CD14-positive monocyte (primary cell): ENCODE measurements around the gene MAST4. TPM values are rescaled to one million over a fixed set of nuclear protein-coding genes. Genes with fewer than 3 reads are reported as not detected.

Source experiments
- DNase-seq, 3 donors: peaks; one replicate each; pipeline ENCODE4 v3.0.0-alpha.2; 2011 to 2022
- H2AFZ ChIP-seq: 2 replicates; pipeline ENCODE4 v1.6.0; 2012; ENCODE audit warnings: mild to moderate bottlenecking, low read depth, low read length, inconsistent platforms; ENCODE audit not compliant: insufficient read depth, poor library complexity, severe bottlenecking
- H3K27ac ChIP-seq, 2 donors: 1 replicate in 1 of 2; 2 replicates in 1 of 2; pipeline ENCODE4 v1.5.1; 2012 to 2013; ENCODE audit warnings: low read length in 2 of 2, control low read depth in 1 of 2, inconsistent platforms in 1 of 2, low read depth in 1 of 2, mild to moderate bottlenecking in 1 of 2
- H3K27me3 ChIP-seq, 2 donors: one replicate each; pipeline versions ENCODE4 v1.6.0 to v1.6.1; 2011 to 2013; ENCODE audit warnings: low read length in 2 of 2; ENCODE audit not compliant: control insufficient read depth in 2 of 2, insufficient read depth in 2 of 2
- H3K36me3 ChIP-seq, 2 donors: replicated peaks in 1 of 2; 1 replicate in 1 of 2; 2 replicates in 1 of 2; pipeline versions ENCODE4 v1.5.1 to v1.6.1; 2012 to 2013; ENCODE audit warnings: low read length in 2 of 2, control low read depth in 1 of 2, inconsistent platforms in 1 of 2, mild to moderate bottlenecking in 1 of 2; ENCODE audit not compliant: insufficient read depth in 2 of 2, control insufficient read depth in 1 of 2
- H3K4me1 ChIP-seq, 2 donors: 1 replicate in 1 of 2; 2 replicates in 1 of 2; pipeline versions ENCODE4 v1.5.1 to v1.6.1; 2012 to 2013; ENCODE audit warnings: low read length in 2 of 2, control low read depth in 1 of 2, inconsistent platforms in 1 of 2, mild to moderate bottlenecking in 1 of 2, moderate library complexity in 1 of 2; ENCODE audit not compliant: insufficient read depth in 2 of 2, control insufficient read depth in 1 of 2
- H3K4me2 ChIP-seq: replicated peaks from 2 replicates; pipeline ENCODE3; 2012; ENCODE audit warnings: low read length, moderate library complexity, mild to moderate bottlenecking; ENCODE audit not compliant: poor library complexity, severe bottlenecking; ENCODE audit errors: extremely low read depth
- H3K4me3 ChIP-seq, 3 experiments: fragments of 200-600 bp in 1 of 3; sonication (generic) in 1 of 3; replicated peaks in 1 of 3; 1 replicate in 2 of 3; 2 replicates in 1 of 3; pipeline ENCODE4 v1.5.1; 2011 to 2013; ENCODE audit warnings: low read length in 3 of 3, mild to moderate bottlenecking in 3 of 3, control low read depth in 2 of 3, low read depth in 2 of 3, inconsistent platforms in 1 of 3, moderate library complexity in 1 of 3
- H3K79me2 ChIP-seq: 2 replicates; pipeline ENCODE4 v1.6.0; 2012; ENCODE audit warnings: mild to moderate bottlenecking, control low read depth, inconsistent platforms, low read length, moderate library complexity; ENCODE audit not compliant: insufficient read depth
- H3K9ac ChIP-seq: 2 replicates; pipeline ENCODE4 v1.6.0; 2017; ENCODE audit warnings: low read length, mild to moderate bottlenecking; ENCODE audit not compliant: insufficient read depth, poor library complexity, severe bottlenecking
- H3K9me3 ChIP-seq, 2 donors: replicated peaks in 1 of 2; 1 replicate in 1 of 2; 2 replicates in 1 of 2; pipeline versions ENCODE4 v1.5.1 to v1.6.1; 2012 to 2013; ENCODE audit warnings: low read length in 2 of 2, control low read depth in 1 of 2; ENCODE audit not compliant: control insufficient read depth in 1 of 2, insufficient read depth in 1 of 2
- H4K20me1 ChIP-seq: 2 replicates; pipeline ENCODE4 v1.6.0; 2012; ENCODE audit warnings: mild to moderate bottlenecking, low read length, control low read depth, moderate library complexity; ENCODE audit not compliant: insufficient read depth
- H3K27ac Mint-ChIP-seq, 7 donors: one replicate each; pipeline ENCODE4 v1.8.0; 2020; ENCODE audit warnings: mild to moderate bottlenecking in 7 of 7, mixed read lengths in 7 of 7, moderate library complexity in 6 of 7, inconsistent platforms in 2 of 7
- H3K27me3 Mint-ChIP-seq, 3 donors: one replicate each; pipeline ENCODE4 v1.8.0; 2021 to 2022; ENCODE audit warnings: low read depth in 3 of 3, mild to moderate bottlenecking in 3 of 3, mixed read lengths in 3 of 3, moderate library complexity in 3 of 3, inconsistent platforms in 1 of 3
- H3K36me3 Mint-ChIP-seq, 2 donors: one replicate each; pipeline ENCODE4 v1.8.0; 2020; ENCODE audit warnings: mixed read lengths in 2 of 2, inconsistent platforms in 1 of 2, mild to moderate bottlenecking in 1 of 2
- H3K4me1 Mint-ChIP-seq: one replicate; pipeline ENCODE4 v1.8.0; 2020; ENCODE audit warnings: mild to moderate bottlenecking, mixed read lengths
- H3K4me3 Mint-ChIP-seq, 2 donors: one replicate each; pipeline ENCODE4 v1.8.0; 2020; ENCODE audit warnings: mild to moderate bottlenecking in 2 of 2, mixed read lengths in 2 of 2, moderate library complexity in 1 of 2
- H3K9me3 Mint-ChIP-seq, 7 donors: one replicate each; pipeline ENCODE4 v1.8.0; 2020 to 2022; ENCODE audit warnings: mixed read lengths in 7 of 7, mild to moderate bottlenecking in 6 of 7, moderate library complexity in 6 of 7, inconsistent platforms in 2 of 7
- CTCF ChIP-seq: fragments of 200-600 bp; IDR thresholded peaks from one replicate; pipeline ENCODE4 v1.8.0; 2022; ENCODE audit warnings: antibody characterized with exemption, mild to moderate bottlenecking
- intact Hi-C, 2 donors: fragments of 100-400 bp; cut with micrococcal nuclease; formaldehyde crosslinking; loops; one replicate each; pipeline versions ENCODE4 v1.15.0 to v1.15.1; 2023
- polyA plus RNA-seq, 3 donors: library from polyadenylated mRNA; depleted of rRNA in 1 of 3; unstranded in 2 of 3; stranded (reverse) in 1 of 3; fragments of 300-500 nt in 2 of 3; fragments of >200 nt in 1 of 3; fragmentation: Illumina TruSeq in 2 of 3; gene quantifications; 1 replicate in 2 of 3; 2 replicates in 1 of 3; pipeline ENCODE4 v1.2.3, GENCODE V29; 2012 to 2021

The MAST4 gene
- polyA plus RNA-seq, 3 donors: 0.03 to 0.24 TPM; not detected in 1

DNA sequence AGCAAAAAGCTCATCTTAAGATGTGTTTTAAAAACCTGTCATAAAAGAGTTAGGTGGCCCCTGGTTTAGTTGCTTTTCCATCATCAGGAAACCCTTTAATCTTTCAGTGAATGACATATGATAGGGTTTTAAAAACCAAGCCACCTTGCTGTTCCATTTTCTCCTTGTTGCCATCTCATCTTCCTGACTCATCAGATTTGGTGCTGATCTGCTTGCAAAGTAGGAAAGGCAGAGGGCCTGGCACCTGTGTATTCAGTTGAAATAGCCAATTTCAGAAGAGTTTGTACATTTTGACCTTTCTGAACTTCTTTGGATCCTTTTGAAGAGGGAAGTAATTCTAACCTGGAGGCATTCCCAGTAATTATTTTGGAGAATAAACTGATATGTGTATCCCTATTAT is 327.7 kb downstream of the MAST4 start:
- Mint-ChIP-seq H3K4me1 (no peaks in the 10 kb centered on the region), H3K27me3 (peaks cover 0 to 2% (median 0%) of the 10 kb centered on the region in 3 donors), H3K9me3 (peaks cover 0 to 3% (median 0%) of the 10 kb centered on the region in 7 donors), H3K27ac (no peak overlapping the region), H3K36me3 (no peaks in the 10 kb centered on the region), H3K4me3 (no peak overlapping the region)
- no peaks in the 10 kb centered on the region for H3K9me3 ChIP-seq
- no peaks in the 10 kb centered on the region for H3K36me3 ChIP-seq
- no peaks in the 10 kb centered on the region for H4K20me1 ChIP-seq
- TF ChIP-seq CTCF: no peak
- intact Hi-C loops: no loop called here
- H3K9ac ChIP-seq: no peak overlapping the region
- DNase-seq: no peak
- no peak overlapping the region for H2AFZ ChIP-seq
- no peaks in the 10 kb centered on the region for H3K4me1 ChIP-seq
- no peak overlapping the region for H3K4me3 ChIP-seq
- no peak overlapping the region for H3K4me2 ChIP-seq
- no peaks in the 10 kb centered on the region for H3K27me3 ChIP-seq
- no peak overlapping the region for H3K27ac ChIP-seq
- no peaks in the 10 kb centered on the region for H3K79me2 ChIP-seq

GRCh38 chr5:66927140-66927539 is 330.9 kb downstream of the MAST4 start:
- Histone ChIP-seq H3K4me1 (peaks cover 3 to 9% of the 10 kb centered on the region in 2 donors), H3K4me2 (no peak overlapping the region), H2AFZ (no peak overlapping the region), H4K20me1 (no peaks in the 10 kb centered on the region), H3K79me2 (no peaks in the 10 kb centered on the region), H3K9me3 (no peaks in the 10 kb centered on the region), H3K27me3 (no peaks in the 10 kb centered on the region), H3K36me3 (no peaks in the 10 kb centered on the region), H3K27ac (no peak overlapping the region), H3K4me3 (no peak overlapping the region), H3K9ac (no peak overlapping the region)
- Mint-ChIP-seq H3K4me1 (peaks cover 10% of the 10 kb centered on the region), H3K27me3 (no peaks in the 10 kb centered on the region), H3K36me3 (no peaks in the 10 kb centered on the region), H3K4me3 (no peak overlapping the region), H3K9me3 (peaks cover 0 to 3% (median 0%) of the 10 kb centered on the region in 7 donors), H3K27ac (no peak overlapping the region)
- intact Hi-C loops: no loop called here
- no peak for TF ChIP-seq CTCF
- DNase-seq: no peak
